Right lung (tissue), 5 donors: ENCODE data around the gene MAP4K1. TPM values are rescaled to one million over a fixed set of nuclear protein-coding genes. Genes with fewer than 3 reads are reported as not detected.
"Not testable (repeated sequence)": the region's sequence is repeated elsewhere in the genome, so short reads cannot be mapped to it uniquely, and the experiment has no call there.

Experiments used
- DNase-seq, 2 donors: peaks; one replicate each; pipeline ENCODE4 v3.0.0-alpha.2; 2013
- polyA plus RNA-seq, 5 donors: library from polyadenylated mRNA; unstranded; fragments of 120-200 nt; gene quantifications; one replicate each; pipeline versions ENCODE4 v1.2.1 to v1.2.3, GENCODE V29; 2013; ENCODE audit warnings: inconsistent platforms in 1 of 5, low replicate concordance in 1 of 5; ENCODE audit not compliant: insufficient read length in 5 of 5, insufficient read depth in 1 of 5

The MAP4K1 gene
- polyA plus RNA-seq, 5 donors = 2.6 to 5.2 (median 4.2) TPM

- not testable (repeated sequence) for DNase-seq
Observed at GRCh38 chr19:38631301-38631700, 13.5 kb upstream of the MAP4K1 start.

- DNase-seq = no peak
Observed at GRCh38 chr19:38629568-38629967, 11.8 kb upstream of the MAP4K1 start.

GRCh38 chr19:38626401-38626800, 8.6 kb upstream of the MAP4K1 start:
- no peak for DNase-seq

GRCh38 chr19:38624822-38625221, 7.1 kb upstream of the MAP4K1 start:
- no peak for DNase-seq

- DNase-seq = no peak
Observed at GRCh38 chr19:38619361-38620174, 1.8 kb upstream of the MAP4K1 start.

DNA sequence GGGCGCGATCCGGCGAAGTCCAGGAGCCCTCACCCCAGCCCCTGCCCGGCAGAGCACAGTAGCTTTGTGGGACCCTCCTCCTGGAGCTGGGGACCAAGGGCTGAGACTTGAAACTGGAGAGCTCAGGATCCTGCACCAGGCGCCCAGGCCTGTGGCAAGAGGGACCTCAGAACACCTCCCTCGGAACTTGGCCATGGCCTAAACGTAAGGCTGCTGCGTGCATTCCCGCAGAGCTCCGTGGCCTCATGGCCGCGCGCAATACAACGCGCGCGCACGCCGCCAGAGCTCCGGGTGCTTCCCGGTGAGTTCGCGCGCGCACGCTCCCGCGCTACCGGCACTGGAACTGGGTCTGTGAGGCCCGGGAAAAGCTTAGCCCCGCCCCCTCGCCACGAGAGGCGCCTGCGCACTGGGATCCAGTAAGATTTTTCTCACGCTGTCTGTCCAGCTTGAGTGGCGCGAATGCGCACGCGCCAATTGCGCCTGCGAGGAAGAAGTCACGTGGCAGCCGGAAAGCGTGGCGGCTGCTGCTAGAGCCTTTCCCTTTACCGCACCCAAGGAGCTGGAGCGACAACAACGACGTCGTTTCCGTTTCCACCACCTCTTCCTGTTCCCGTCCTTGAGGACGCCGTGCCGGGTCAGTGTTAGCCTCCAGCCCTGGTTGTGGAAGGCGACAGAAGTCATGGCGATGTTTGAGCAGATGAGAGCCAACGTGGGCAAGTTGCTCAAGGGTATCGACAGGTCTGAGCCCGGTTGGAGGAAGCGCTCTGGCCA, 1.0 kb upstream of the MAP4K1 start, which contains the start of gene EIF3K:
EIF3K (plus strand) TSS at position 599 of the 771 bp plus-strand sequence; CDS start at position 680, 81 bp downstream.
- peak; percentile 99 to 100 for DNase-seq

DNA sequence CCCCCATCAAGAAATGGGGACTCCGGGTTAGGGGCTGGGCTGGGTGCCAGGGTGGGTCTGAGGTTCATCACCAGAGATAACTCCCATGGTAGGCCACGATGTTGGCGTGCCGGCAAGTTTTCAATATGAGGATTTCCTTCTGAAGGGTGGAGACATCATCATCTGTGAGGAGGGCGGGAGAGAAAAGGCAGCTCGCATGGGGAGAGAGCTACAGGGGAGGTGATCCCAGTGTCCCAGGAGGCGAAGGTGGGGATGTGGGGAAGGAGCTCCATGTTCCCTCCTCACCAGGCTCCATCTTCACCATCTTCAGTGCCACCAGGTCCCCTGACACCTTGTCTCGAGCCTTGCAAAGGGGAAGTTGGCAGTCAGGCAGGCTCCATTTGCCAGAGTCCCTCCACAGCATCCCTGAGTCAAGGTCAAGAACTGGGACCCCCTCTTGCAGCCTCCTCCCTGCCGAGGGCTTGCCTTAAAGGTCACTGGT, 430 bp downstream of the MAP4K1 start:
- no peak for DNase-seq

DNA sequence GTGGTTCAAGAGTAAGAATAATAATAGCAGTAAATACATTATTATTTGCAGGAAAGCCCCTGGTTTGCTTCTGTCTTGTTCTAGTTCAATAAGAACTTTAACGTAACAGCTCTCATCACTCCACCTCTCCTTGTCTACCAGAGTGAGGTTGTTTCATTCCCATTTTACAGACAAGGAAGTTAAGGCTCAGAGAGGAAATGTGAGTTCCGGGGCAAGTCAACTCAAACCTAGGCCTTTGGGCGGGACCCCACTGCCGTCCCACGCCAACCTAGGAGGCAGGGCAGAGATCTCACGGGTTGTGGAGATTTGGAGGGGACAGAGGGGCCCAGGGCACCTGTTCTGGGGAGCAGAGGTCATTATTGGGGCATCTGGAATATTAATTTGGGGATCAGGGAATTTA, 1.5 kb downstream of the MAP4K1 start:
- DNase-seq = no peak

- no peak for DNase-seq
Observed at GRCh38 chr19:38615007-38615581, 2.7 kb downstream of the MAP4K1 start.

GRCh38 chr19:38614289-38614688, 3.5 kb downstream of the MAP4K1 start:
- DNase-seq = no peak

GRCh38 chr19:38606131-38606530, 11.6 kb downstream of the MAP4K1 start:
- DNase-seq = no peak

DNA sequence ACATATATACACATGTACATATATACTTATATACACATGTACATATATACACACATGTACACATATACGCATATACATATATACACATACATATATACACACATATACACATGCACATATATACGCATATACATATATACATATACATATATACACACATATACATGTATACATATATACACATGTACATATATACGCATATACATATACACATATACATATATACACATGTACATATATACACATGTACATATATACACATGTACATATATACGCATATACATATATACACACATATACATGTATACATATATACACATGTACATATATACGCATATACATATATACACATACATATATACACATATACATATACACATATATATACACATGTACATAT, 14.9 kb downstream of the MAP4K1 start:
- not testable (repeated sequence) for DNase-seq

- DNase-seq = no peak
Observed at GRCh38 chr19:38599722-38600121, 18.0 kb downstream of the MAP4K1 start.

DNA sequence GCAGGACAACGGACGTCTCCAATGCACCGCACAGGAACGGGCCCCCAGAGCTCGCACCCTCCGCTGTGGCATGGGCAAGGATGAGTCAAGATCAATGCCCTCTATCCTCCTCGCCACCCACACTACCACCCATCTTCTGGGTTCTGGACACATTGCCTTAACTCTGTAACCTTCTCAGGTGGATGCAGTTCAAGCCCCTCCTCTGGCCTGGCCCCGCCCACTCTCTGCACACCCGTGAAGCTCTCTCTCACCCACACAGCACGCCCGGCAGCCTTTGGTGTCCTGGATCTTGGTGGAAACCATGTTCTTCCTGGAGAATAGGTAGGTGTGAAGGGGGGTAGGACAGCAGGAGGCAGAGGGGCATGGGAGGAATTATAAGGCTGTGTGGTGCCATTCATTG, 20.7 kb downstream of the MAP4K1 start:
- DNase-seq = no peak

GRCh38 chr19:38596057-38596981, 21.4 kb downstream of the MAP4K1 start:
- DNase-seq = peak in 1 of 2 donors; percentile 5

- DNase-seq = no peak
Observed at GRCh38 chr19:38592940-38593339, 24.8 kb downstream of the MAP4K1 start.

DNA sequence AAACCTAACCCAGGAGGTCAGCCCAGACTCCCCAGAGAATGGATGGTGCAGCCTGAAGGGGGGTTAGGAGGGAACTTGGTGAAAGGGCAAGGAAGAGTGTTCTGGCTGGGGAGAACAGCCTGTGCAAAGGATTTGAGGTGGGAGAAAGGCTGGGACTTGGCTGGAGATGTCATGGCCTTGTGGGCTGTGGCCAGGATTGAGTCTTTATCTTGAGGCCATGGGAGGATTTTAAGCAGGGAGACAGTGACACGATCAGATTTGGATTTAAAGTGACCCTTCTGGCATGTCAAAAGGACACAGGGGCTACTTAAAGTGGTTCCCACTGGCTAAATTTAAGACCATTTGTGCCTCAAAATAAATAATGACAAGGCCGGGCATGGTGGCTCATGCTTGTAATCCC, 29.7 kb downstream of the MAP4K1 start:
- DNase-seq = no peak

DNA sequence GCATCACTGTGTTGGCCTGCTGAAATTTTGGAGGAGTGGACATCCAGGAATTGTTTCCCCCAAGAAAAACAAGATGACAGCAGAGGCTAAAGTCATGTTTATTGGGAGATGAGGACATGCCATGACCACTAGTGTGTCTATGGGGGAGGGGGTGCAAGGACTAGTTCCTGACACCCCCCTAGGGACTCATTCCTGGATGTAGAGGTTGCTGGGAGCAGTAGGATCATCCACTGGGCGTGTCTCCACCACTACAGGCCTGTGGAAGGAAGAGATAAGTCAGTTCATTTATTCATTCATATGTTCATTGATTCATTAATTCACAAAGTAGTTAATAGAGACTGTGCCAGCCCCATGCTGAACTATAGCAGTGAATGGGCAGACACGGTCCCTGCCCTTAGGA, 30.2 kb downstream of the MAP4K1 start:
- DNase-seq = no peak

GRCh38 chr19:38583985-38584305, 33.8 kb downstream of the MAP4K1 start:
- DNase-seq = no peak

- DNase-seq = no peak
Observed at GRCh38 chr19:38583219-38583984, 34.4 kb downstream of the MAP4K1 start.

GRCh38 chr19:38580080-38580479, 37.7 kb downstream of the MAP4K1 start:
- no peak for DNase-seq
